Measurements from ENCODE around the gene CDRT15L2.
"Not testable (repeated sequence)": the region's sequence is repeated elsewhere in the genome, so short reads cannot be mapped to it uniquely, and the experiment has no call there.

CDRT15L2 gene

GRCh38 chr17:20575071-20575470 lies 4.5 kb upstream of the CDRT15L2 start:
- not testable (repeated sequence) for DNase-seq (ENCODE audit: low read depth)

- DNase-seq (ENCODE audit: low read depth): not testable (repeated sequence)
Observed at GRCh38 chr17:20583891-20584577, 4.5 kb downstream of the CDRT15L2 start.

GRCh38 chr17:20588744-20589453 lies 9.4 kb downstream of the CDRT15L2 start:
- DNase-seq (ENCODE audit: low read depth): not testable (repeated sequence)

GRCh38 chr17:20589454-20589810 lies 9.9 kb downstream of the CDRT15L2 start:
- DNase-seq (ENCODE audit: low read depth): not testable (repeated sequence)

- DNase-seq (ENCODE audit: low read depth): not testable (repeated sequence)
Observed at GRCh38 chr17:20591040-20591439, 11.5 kb downstream of the CDRT15L2 start.

GRCh38 chr17:20605568-20605967 lies 26.0 kb downstream of the CDRT15L2 start:
- DNase-seq (ENCODE audit: low read depth): not testable (repeated sequence)

GRCh38 chr17:20609490-20609889 lies 30.0 kb downstream of the CDRT15L2 start:
- not testable (repeated sequence) for DNase-seq (ENCODE audit: low read depth)

- no peak for DNase-seq (ENCODE audit: low read depth)
Observed at GRCh38 chr17:20611309-20611708, 31.8 kb downstream of the CDRT15L2 start.

GRCh38 chr17:20612635-20613034 lies 33.1 kb downstream of the CDRT15L2 start:
- DNase-seq (ENCODE audit: low read depth): no peak

GRCh38 chr17:20613248-20613647 lies 33.7 kb downstream of the CDRT15L2 start:
- no peak for DNase-seq (ENCODE audit: low read depth)

GRCh38 chr17:20613905-20614304 lies 34.4 kb downstream of the CDRT15L2 start:
- no peak for DNase-seq (ENCODE audit: low read depth)

GRCh38 chr17:20615461-20615860 lies 35.9 kb downstream of the CDRT15L2 start:
- DNase-seq (ENCODE audit: low read depth): not testable (repeated sequence)

All from activated T-cell treated with anti-CD3 and anti-CD28 coated beads for 1 hour (primary cell).